ENCODE results near the gene TRAF2.

The TRAF2 gene

GRCh38 chr9:136854842-136855460 is 31.4 kb upstream of the TRAF2 start:
- Histone ChIP-seq H3K27ac (ENCODE audit: low read depth, low read length, poor library complexity, severe bottlenecking) (no peak overlapping the region), H3K4me3 (ENCODE audit: low read depth, low read length, poor library complexity, severe bottlenecking) (no peak overlapping the region), H4K20me1 (ENCODE audit: insufficient read depth, low read length) (no peaks in the 10 kb centered on the region), H3K79me2 (ENCODE audit: insufficient read depth, low read length) (no peaks in the 10 kb centered on the region), H3F3A (ENCODE audit: insufficient read depth, low read length) (no peaks in the 10 kb centered on the region), H3K4me2 (ENCODE audit: low read length) (no peak overlapping the region), H2AFZ (ENCODE audit: low read length) (no peak overlapping the region), H3K9ac (ENCODE audit: low read length) (no peak overlapping the region), H3K27me3 (ENCODE audit: insufficient read depth, low read length) (no peaks in the 10 kb centered on the region), H3K36me3 (ENCODE audit: insufficient read depth, low read length) (peaks cover 9% of the 10 kb centered on the region; the same call in 1 of the 2 replicates), H3K4me1 (ENCODE audit: insufficient read depth, low read length, severe bottlenecking) (peaks cover 3% of the 10 kb centered on the region), H3K9me2 (ENCODE audit: low read depth, low read length) (no peaks in the 10 kb centered on the region), H3K9me3 (ENCODE audit: low read length) (no peaks in the 10 kb centered on the region)
- TF ChIP-seq CTCF (IDR thresholded peaks at IDR 0.05; ENCODE audit: low read length) = no peak
- no peak for TF ChIP-seq EZH2 (IDR thresholded peaks at IDR 0.05; ENCODE audit: borderline replicate concordance, low read length)

GRCh38 chr9:136855461-136856078 is 30.7 kb upstream of the TRAF2 start:
- H3K27ac ChIP-seq (ENCODE audit: low read depth, low read length, poor library complexity, severe bottlenecking) = no peak overlapping the region
- H3K9ac ChIP-seq (ENCODE audit: low read length) = no peak overlapping the region
- H3K9me3 ChIP-seq (ENCODE audit: low read length) = no peaks in the 10 kb centered on the region
- no peak overlapping the region for H2AFZ ChIP-seq (ENCODE audit: low read length)
- TF ChIP-seq CTCF (IDR thresholded peaks at IDR 0.05; ENCODE audit: low read length) = no peak
- no peak for TF ChIP-seq EZH2 (IDR thresholded peaks at IDR 0.05; ENCODE audit: borderline replicate concordance, low read length)
- H3F3A ChIP-seq (ENCODE audit: insufficient read depth, low read length) = no peaks in the 10 kb centered on the region
- no peaks in the 10 kb centered on the region for H3K79me2 ChIP-seq (ENCODE audit: insufficient read depth, low read length)
- H3K4me3 ChIP-seq (ENCODE audit: low read depth, low read length, poor library complexity, severe bottlenecking) = no peak overlapping the region
- peaks cover 11% of the 10 kb centered on the region for H3K36me3 ChIP-seq (ENCODE audit: insufficient read depth, low read length)
- no peaks in the 10 kb centered on the region for H3K4me1 ChIP-seq (ENCODE audit: insufficient read depth, low read length, severe bottlenecking)
- no peaks in the 10 kb centered on the region for H3K9me2 ChIP-seq (ENCODE audit: low read depth, low read length)
- no peak overlapping the region for H3K4me2 ChIP-seq (ENCODE audit: low read length)
- H4K20me1 ChIP-seq (ENCODE audit: insufficient read depth, low read length) = no peaks in the 10 kb centered on the region
- no peaks in the 10 kb centered on the region for H3K27me3 ChIP-seq (ENCODE audit: insufficient read depth, low read length)

GRCh38 chr9:136856079-136856476 is 30.2 kb upstream of the TRAF2 start:
- H3K27me3 ChIP-seq (ENCODE audit: insufficient read depth, low read length) = no peaks in the 10 kb centered on the region
- no peak overlapping the region for H3K9ac ChIP-seq (ENCODE audit: low read length)
- no peaks in the 10 kb centered on the region for H3K9me3 ChIP-seq (ENCODE audit: low read length)
- no peaks in the 10 kb centered on the region for H3K4me1 ChIP-seq (ENCODE audit: insufficient read depth, low read length, severe bottlenecking)
- no peaks in the 10 kb centered on the region for H3F3A ChIP-seq (ENCODE audit: insufficient read depth, low read length)
- no peak overlapping the region for H3K4me3 ChIP-seq (ENCODE audit: low read depth, low read length, poor library complexity, severe bottlenecking)
- no peak overlapping the region for H3K27ac ChIP-seq (ENCODE audit: low read depth, low read length, poor library complexity, severe bottlenecking)
- TF ChIP-seq EZH2 (IDR thresholded peaks at IDR 0.05; ENCODE audit: borderline replicate concordance, low read length) = no peak
- TF ChIP-seq CTCF (IDR thresholded peaks at IDR 0.05; ENCODE audit: low read length) = no peak
- H3K79me2 ChIP-seq (ENCODE audit: insufficient read depth, low read length) = no peaks in the 10 kb centered on the region
- no peaks in the 10 kb centered on the region for H3K9me2 ChIP-seq (ENCODE audit: low read depth, low read length)
- H3K36me3 ChIP-seq (ENCODE audit: insufficient read depth, low read length) = peaks cover 11% of the 10 kb centered on the region
- no peak overlapping the region for H3K4me2 ChIP-seq (ENCODE audit: low read length)
- H4K20me1 ChIP-seq (ENCODE audit: insufficient read depth, low read length) = no peaks in the 10 kb centered on the region
- no peak overlapping the region for H2AFZ ChIP-seq (ENCODE audit: low read length)
